ENCODE measurements around the gene PLPP1. TPM values are rescaled to one million over a fixed set of nuclear protein-coding genes. Genes with fewer than 3 reads are reported as not detected.

The PLPP1 gene
- total RNA-seq, 2 donors from 2014 or later: 170 to 189 TPM

- no peak for DNase-seq (ENCODE audit: low spot score)
- H3K4me3 ChIP-seq: no peak overlapping the region
- H3K27me3 ChIP-seq: no peaks in the 10 kb centered on the region
- TF ChIP-seq CTCF (IDR thresholded peaks at IDR 0.05): no peak
- no peaks in the 10 kb centered on the region for H3K9me3 ChIP-seq
- H3K36me3 ChIP-seq: peaks cover 8% of the 10 kb centered on the region
- H3K4me1 ChIP-seq: peaks cover 0 to 39% of the 10 kb centered on the region in 2 donors
- no peak overlapping the region for H3K27ac ChIP-seq
Measured at GRCh38 chr5:55454282-55454681, 80.5 kb downstream of the PLPP1 start.

- Histone ChIP-seq H3K4me1 (peaks cover 0 to 42% of the 10 kb centered on the region in 2 donors), H3K27me3 (no peaks in the 10 kb centered on the region), H3K9me3 (no peaks in the 10 kb centered on the region), H3K27ac (no peak overlapping the region), H3K4me3 (no peak overlapping the region), H3K36me3 (peaks cover 8% of the 10 kb centered on the region)
- DNase-seq (ENCODE audit: low spot score): no peak
- no peak for TF ChIP-seq CTCF (IDR thresholded peaks at IDR 0.05)
Measured at GRCh38 chr5:55453211-55453610, 81.6 kb downstream of the PLPP1 start.

GRCh38 chr5:55451976-55452375, 82.8 kb downstream of the PLPP1 start:
- Histone ChIP-seq H3K27ac (no peak overlapping the region), H3K4me3 (no peak overlapping the region), H3K9me3 (no peaks in the 10 kb centered on the region), H3K27me3 (no peaks in the 10 kb centered on the region), H3K36me3 (peaks cover 8% of the 10 kb centered on the region), H3K4me1 (peaks cover 0 to 48% of the 10 kb centered on the region in 2 donors)
- no peak for DNase-seq (ENCODE audit: low spot score)
- TF ChIP-seq CTCF (IDR thresholded peaks at IDR 0.05): no peak

- H3K27me3 ChIP-seq: no peaks in the 10 kb centered on the region
- H3K9me3 ChIP-seq: no peaks in the 10 kb centered on the region
- peak overlapping the region in 1 of 2 donors; percentile 40 for H3K27ac ChIP-seq
- no peak overlapping the region for H3K4me3 ChIP-seq
- peaks cover 4% of the 10 kb centered on the region for H3K36me3 ChIP-seq
- peaks cover 0 to 51% of the 10 kb centered on the region in 2 donors for H3K4me1 ChIP-seq
- DNase-seq (ENCODE audit: low spot score): no peak
- TF ChIP-seq CTCF (IDR thresholded peaks at IDR 0.05): no peak
Measured at GRCh38 chr5:55450050-55450765, 84.6 kb downstream of the PLPP1 start.

GRCh38 chr5:55446640-55447351, 88.0 kb downstream of the PLPP1 start:
- Histone ChIP-seq H3K9me3 (no peaks in the 10 kb centered on the region), H3K27me3 (no peaks in the 10 kb centered on the region), H3K4me1 (peaks cover 0 to 41% of the 10 kb centered on the region in 2 donors), H3K4me3 (no peak overlapping the region), H3K27ac (peak overlapping the region; percentile 70 to 85), H3K36me3 (peaks cover 2% of the 10 kb centered on the region)
- no peak for TF ChIP-seq CTCF (IDR thresholded peaks at IDR 0.05)
- DNase-seq (ENCODE audit: low spot score): no peak

Data from right atrium auricular region (tissue), 2 donors.